ENCODE data around the gene C11orf65.

The C11orf65 gene

DNA sequence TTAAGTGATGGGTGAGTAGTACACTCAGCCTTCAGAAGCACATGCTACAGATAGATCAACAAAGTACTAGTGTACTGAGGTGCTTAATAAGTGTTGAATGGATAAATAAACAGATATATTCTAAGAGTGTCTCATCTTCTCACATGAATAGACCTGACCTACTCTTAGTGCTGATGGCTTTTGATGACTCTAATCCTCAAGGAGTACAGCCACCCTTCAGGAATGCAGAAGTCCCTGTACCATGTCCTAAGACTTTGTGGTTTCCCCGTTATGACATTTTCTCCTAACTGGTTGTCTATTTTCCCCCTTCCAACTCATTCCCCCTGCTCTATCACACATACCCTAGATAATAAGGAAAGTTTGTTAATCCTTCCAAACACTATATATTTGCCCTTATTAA is 61.6 kb downstream of the C11orf65 start (continued):
- no peak for TF ChIP-seq ZBTB49 (tag by site-specific recombination; IDR thresholded peaks at IDR 0.05; ENCODE audit: low read depth)
- no peak for TF ChIP-seq GLI2 (tag by site-specific recombination; IDR thresholded peaks at IDR 0.05; ENCODE audit: borderline replicate concordance, low read depth)
- TF ChIP-seq KLF7 (tag by site-specific recombination; IDR thresholded peaks at IDR 0.05; ENCODE audit: borderline replicate concordance), result no peak
- TF ChIP-seq TRIM28 (IDR thresholded peaks at IDR 0.05; ENCODE audit: borderline replicate concordance, low read length), result no peak
- no peak for TF ChIP-seq ZNF37A (tag by site-specific recombination; IDR thresholded peaks at IDR 0.05)
- TF ChIP-seq, protein P1, sequence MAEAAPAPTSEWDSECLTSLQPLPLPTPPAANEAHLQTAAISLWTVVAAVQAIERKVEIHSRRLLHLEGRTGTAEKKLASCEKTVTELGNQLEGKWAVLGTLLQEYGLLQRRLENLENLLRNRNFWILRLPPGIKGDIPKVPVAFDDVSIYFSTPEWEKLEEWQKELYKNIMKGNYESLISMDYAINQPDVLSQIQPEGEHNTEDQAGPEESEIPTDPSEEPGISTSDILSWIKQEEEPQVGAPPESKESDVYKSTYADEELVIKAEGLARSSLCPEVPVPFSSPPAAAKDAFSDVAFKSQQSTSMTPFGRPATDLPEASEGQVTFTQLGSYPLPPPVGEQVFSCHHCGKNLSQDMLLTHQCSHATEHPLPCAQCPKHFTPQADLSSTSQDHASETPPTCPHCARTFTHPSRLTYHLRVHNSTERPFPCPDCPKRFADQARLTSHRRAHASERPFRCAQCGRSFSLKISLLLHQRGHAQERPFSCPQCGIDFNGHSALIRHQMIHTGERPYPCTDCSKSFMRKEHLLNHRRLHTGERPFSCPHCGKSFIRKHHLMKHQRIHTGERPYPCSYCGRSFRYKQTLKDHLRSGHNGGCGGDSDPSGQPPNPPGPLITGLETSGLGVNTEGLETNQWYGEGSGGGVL (tag by site-specific recombination; IDR thresholded peaks at IDR 0.05), result no peak
- no peak for TF ChIP-seq ZNF76 (tag by site-specific recombination; IDR thresholded peaks at IDR 0.05; ENCODE audit: borderline replicate concordance, low read depth)
- TF ChIP-seq, protein P2, sequence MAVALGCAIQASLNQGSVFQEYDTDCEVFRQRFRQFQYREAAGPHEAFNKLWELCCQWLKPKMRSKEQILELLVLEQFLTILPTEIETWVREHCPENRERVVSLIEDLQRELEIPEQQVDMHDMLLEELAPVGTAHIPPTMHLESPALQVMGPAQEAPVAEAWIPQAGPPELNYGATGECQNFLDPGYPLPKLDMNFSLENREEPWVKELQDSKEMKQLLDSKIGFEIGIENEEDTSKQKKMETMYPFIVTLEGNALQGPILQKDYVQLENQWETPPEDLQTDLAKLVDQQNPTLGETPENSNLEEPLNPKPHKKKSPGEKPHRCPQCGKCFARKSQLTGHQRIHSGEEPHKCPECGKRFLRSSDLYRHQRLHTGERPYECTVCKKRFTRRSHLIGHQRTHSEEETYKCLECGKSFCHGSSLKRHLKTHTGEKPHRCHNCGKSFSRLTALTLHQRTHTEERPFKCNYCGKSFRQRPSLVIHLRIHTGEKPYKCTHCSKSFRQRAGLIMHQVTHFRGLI (tag by site-specific recombination; IDR thresholded peaks at IDR 0.05), result no peak
- TF ChIP-seq ZNF248 (tag by site-specific recombination; IDR thresholded peaks at IDR 0.05), result no peak
- no peak for TF ChIP-seq SETDB1 (IDR thresholded peaks at IDR 0.05; ENCODE audit: insufficient read length, low read length)
- TF ChIP-seq ZNF354C (tag by site-specific recombination; IDR thresholded peaks at IDR 0.05; ENCODE audit: borderline replicate concordance, low read depth), result no peak
- TF ChIP-seq PRDM4 (tag by site-specific recombination; IDR thresholded peaks at IDR 0.05), result no peak
- TF ChIP-seq ZBTB20 (tag by site-specific recombination; IDR thresholded peaks at IDR 0.05), result no peak
- no peak for TF ChIP-seq ZIC2 (tag by site-specific recombination; IDR thresholded peaks at IDR 0.05)
- no peak for TF ChIP-seq ZNF777 (tag by site-specific recombination; IDR thresholded peaks at IDR 0.05; ENCODE audit: borderline replicate concordance)
- TF ChIP-seq ZFP37 (tag by site-specific recombination; IDR thresholded peaks at IDR 0.05), result no peak
- no peak for TF ChIP-seq ZNF174 (tag by site-specific recombination; IDR thresholded peaks at IDR 0.05)

GRCh38 chr11:108403052-108403451 is 64.3 kb downstream of the C11orf65 start:
- H3K9me3 ChIP-seq (ENCODE audit: control insufficient read depth, insufficient read depth, low read depth, low read length), result no peaks in the 10 kb centered on the region
- CTCF ChIA-PET, result no interaction called here
- TF ChIP-seq ZNF514 (tag by site-specific recombination; IDR thresholded peaks at IDR 0.05) (no peak), ZNF747 (tag by site-specific recombination; IDR thresholded peaks at IDR 0.05) (no peak), PRDM4 (tag by site-specific recombination; IDR thresholded peaks at IDR 0.05) (no peak), GLI4 (tag by site-specific recombination; IDR thresholded peaks at IDR 0.05) (no peak)

More at GRCh38 chr11:108403052-108403451, 64.3 kb downstream of the C11orf65 start:
- no peaks in the 10 kb centered on the region for H3K4me1 ChIP-seq (ENCODE audit: control insufficient read depth, insufficient read depth, low read length)
- no peak overlapping the region for H3K27ac ChIP-seq (ENCODE audit: extremely low read depth, low read depth, low read length)
- POLR2A ChIA-PET, result no interaction called here
- H3K36me3 ChIP-seq (ENCODE audit: control insufficient read depth in 2 of 2, insufficient read depth in 1 of 2, low read length in 2 of 2), result no peaks in the 10 kb centered on the region
- H3K4me3 ChIP-seq (ENCODE audit: low read depth, low read length), result no peak overlapping the region

Measured in HEK293 (cell line).